ENCODE data around the gene MOBP.

DNA sequence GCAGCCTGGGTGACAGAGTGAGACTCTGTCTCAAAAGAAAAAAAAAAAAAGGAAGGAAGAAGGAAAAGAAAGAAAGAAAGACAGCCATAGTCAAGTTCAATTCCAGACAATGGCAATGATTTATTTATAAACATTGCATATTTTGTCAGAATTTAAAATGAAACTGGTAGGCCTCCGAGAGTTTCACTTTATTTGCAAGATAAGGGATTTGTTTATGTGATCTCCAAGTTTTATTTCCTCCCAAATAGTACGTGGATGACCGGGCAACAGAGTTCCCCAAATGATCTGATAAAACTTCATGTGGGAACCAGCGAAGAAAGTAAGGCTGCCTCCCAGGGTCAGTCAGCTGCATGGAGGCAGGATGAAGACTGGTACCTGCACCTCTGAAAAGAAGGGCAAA is 28.6 kb upstream of the MOBP start:
- TF ChIP-seq POLR2A (IDR thresholded peaks at IDR 0.05; ENCODE audit: low read depth, low read length) (no peak), PAX5 (IDR thresholded peaks at IDR 0.05; ENCODE audit: insufficient read depth, low read length, severe bottlenecking) (no peak), SPI1 (IDR thresholded peaks at IDR 0.05; ENCODE audit: low read depth, low read length) (no peak), POLR2AphosphoS5 (IDR thresholded peaks at IDR 0.05; ENCODE audit: low read depth, low read length) (no peak), TAF1 (IDR thresholded peaks at IDR 0.05; ENCODE audit: low read depth, low read length) (no peak)
